HG02840 (cell line): Measurements from ENCODE around the gene AP3B1.
"Not testable (repeated sequence)": the region's sequence is repeated elsewhere in the genome, so short reads cannot be mapped to it uniquely, and the experiment has no call there.

Source experiments
- ATAC-seq: cut with Tn5 transposase; IDR thresholded peaks from one replicate; pipeline ENCODE4 v1.9.1; 2021; ENCODE audit warnings: mild to moderate bottlenecking, moderate library complexity, moderate number of reproducible peaks; ENCODE audit not compliant: unreplicated experiment, low FRiP score

AP3B1 gene

DNA sequence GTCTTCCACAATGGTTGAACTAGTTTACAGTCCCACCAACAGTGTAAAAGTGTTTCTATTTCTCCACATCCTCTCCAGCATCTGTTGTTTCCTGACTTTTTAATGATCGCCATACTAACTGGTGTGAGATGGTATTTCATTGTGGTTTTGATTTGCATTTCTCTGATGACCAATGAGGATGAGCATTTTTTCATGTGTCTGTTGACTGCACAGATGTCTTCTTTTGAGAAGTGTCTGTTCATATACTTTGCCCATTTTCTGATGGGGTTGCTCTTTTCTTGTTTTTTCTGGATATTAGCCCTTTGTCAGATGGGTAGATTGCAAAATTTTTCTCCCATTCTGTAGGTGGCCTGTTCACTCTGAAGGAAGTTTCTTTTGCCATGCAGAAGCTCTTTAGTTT is 124.2 kb downstream of the AP3B1 start:
- ATAC-seq = not testable (repeated sequence)

DNA sequence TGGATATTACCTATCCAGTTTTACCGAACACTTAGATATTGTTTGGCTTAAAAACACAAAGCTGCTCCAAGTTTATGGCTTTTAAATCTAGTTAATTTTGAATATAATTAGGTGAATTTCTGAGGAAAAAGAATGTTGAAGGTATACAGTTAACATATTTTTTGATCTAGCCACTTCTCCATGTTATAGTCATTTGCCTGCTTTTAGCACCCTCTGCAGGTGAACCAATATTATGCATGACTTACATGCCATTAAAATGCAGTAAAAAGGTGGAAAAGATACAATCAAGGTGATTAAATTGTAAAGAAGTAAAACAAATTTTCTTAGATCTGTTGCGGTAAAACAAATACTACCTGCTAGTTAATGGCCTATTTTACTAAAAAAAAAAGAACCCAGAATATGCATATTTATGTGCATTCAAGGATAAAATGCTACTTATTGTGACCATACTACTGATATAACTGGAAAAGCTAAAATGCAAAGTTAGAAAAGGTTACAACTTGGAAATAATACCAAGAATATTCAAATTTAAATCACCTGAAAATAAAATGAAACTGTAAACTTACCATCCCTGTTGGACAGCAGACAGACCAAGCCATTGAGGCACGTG is 132.1 kb downstream of the AP3B1 start:
- ATAC-seq = no peak

DNA sequence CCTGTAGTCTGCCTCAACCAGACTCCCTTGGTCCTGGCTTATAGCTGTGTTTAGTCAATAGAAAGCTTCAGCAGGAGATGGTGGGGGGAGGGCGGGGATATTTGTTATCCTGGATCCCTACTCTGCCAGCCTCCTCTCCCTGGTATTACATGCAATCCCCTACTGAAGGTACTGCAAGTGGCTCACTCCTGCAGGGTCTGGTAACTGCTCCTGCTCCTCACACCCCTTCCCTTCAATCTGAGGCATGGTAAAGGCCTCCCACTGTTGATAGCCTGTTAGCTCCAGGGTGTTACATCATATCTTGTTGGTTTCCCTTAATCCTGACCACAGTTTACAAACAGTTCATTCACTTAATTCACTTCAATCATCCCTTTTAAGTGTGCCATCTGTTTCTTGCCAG is 137.5 kb downstream of the AP3B1 start:
- ATAC-seq = no peak

- no peak for ATAC-seq
Observed at GRCh38 chr5:78151594-78152271, 142.8 kb downstream of the AP3B1 start.

- ATAC-seq = no peak
Observed at GRCh38 chr5:78137290-78137689, 157.2 kb downstream of the AP3B1 start.

DNA sequence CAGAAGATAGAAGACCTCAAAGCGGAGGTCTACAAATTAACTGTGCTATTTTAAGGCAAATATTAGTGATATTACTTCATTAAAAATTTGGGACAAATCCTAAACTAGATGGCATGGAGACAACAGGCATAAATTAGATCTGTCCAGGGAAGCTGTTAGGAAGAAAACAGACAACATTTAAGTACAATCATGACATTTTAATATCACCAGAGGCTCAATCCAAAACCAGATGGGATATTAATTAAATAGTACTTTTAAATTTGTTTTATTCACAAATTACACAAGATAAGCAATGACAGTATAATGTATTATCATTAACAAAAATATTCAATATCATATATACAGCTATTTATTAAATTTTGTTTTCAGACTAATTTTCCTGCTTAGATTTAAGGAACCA is 161.1 kb downstream of the AP3B1 start:
- no peak for ATAC-seq

GRCh38 chr5:78132507-78132906 is 162.0 kb downstream of the AP3B1 start:
- no peak for ATAC-seq

DNA sequence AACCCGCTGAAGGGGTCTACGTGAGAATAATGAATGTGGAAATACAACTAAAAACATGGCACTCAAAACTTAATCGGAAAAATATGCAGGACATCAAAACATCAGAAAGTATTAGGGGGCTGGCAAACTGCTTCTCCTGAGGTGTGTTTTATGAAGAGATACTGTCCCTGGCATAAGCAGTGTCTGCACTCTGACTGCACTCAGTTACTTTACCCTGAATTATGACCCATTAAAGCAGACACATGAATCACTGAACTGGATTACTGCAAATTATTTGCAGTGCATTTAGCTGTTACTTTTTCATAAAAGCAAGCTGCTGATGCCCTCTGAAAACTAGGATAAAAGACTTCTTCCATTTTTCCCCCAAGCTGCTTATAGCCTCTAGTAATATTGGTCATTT is 164.9 kb downstream of the AP3B1 start:
- no peak for ATAC-seq

- ATAC-seq = no peak
Observed at GRCh38 chr5:78127875-78128274, 166.6 kb downstream of the AP3B1 start.

- ATAC-seq = no peak
Observed at GRCh38 chr5:78126536-78126935, 168.0 kb downstream of the AP3B1 start.

GRCh38 chr5:78116167-78116566 is 178.3 kb downstream of the AP3B1 start:
- no peak for ATAC-seq

DNA sequence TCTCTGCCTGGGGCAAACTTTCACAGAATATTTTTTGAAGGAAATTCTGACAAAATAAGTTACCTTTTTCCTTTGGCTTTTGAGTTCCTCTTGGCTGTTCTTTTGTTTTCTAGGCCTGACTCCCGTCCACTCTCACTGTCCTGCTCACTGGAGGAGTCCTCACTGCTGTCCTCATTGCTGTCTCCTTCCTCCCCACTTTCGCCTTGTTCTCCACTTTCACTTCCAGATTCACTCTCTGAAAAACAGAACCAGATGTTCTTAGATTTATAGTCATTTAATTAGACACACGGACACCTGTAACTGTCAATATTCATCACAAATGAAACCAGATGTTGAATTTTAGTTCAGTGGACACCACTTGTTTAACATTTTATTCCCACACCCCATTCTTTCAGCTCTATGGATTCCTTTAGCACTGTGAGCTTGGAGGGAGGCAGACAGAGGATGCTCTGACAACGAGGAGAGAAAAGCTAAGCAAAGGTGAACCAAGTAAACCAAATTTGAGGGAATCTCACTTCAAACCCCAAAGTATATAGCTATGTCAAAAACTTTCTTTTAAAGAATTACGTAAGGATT is 180.7 kb downstream of the AP3B1 start:
- no peak for ATAC-seq

DNA sequence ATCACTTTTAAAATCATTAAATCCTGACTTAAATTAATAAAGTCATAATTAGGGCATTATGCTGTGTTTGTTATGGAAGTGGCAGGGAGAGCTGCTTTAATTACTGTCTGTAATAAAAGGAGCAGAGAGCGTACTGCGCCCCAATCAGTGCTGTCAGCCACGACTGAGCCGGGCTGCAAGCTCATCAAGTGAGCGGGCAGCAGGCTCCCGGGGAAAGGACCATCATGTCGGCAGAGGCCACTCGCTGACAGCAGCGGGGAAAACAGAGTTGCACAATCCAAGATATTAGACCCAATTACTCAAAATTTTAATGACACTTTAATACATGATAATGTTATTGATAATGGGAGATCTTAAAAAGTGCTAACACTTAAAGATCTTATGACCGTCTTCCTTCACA is 181.6 kb downstream of the AP3B1 start:
- no peak for ATAC-seq

GRCh38 chr5:78109891-78110324 is 184.6 kb downstream of the AP3B1 start:
- no peak for ATAC-seq

DNA sequence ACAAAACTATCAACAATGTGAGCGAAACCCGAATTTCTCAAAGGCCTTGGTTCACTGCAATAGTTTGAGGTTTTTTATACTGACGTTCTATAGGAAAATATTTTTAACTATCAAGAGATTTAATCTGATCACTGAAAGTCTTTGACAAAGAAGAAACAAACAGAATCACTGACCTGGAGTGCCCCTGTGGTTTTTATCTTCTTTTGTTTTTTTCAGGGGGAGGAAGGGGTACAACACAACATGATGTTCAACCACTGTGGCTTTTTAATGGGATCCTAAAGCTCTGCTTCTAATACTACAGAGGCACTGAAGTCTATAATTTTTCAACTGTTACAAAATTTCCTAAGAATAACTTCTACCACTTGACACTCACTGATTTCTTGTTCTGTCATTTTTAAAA is 185.9 kb downstream of the AP3B1 start:
- ATAC-seq = no peak

DNA sequence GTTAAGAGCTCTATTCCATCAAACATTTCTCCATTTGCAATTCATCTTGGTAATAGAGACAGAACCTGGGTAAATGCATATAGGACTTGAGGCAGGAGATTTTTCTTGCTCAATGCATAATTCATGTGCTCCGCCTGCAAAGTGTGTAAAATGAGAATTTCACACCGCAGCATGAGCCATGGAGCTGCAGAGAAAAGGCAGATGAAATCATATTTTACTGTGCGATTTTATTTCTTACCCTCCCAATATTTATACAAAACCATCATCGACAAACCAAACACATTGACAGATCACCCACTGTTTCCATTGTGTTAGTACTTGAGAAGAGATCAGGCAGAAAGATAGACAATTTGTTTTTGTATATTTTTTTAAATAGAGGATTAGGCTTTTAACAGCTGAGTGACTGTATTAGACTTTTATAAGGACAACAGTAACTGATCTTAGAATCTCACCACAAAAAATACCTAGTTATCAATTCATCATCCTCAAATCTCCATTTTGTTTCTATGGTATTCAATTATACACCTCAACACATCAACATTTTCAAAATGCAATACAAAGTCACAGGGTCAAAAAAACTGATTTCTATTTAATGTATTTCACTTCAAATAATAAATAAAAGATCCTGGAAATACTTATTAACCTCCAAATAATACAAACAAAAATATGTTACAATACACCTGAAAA is 191.1 kb downstream of the AP3B1 start:
- ATAC-seq = no peak

DNA sequence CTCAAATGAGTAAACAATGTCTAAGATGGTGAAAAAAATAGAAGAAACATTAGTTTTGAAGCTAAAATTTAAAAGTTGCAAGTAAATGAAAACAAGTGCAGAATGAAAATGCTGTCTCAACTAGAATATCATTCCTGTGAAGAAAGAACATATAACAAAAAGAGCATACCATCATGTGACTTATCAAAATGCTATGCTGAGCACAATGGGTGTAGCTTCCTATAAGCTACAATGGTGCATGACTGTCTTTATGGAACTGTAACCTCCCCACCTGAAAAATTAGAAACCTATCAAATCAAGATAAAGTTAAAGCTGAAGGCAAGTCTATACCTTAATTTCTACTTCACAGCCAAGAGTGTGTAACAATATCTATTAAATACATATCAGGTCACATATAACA is 192.0 kb downstream of the AP3B1 start:
- ATAC-seq = no peak

GRCh38 chr5:78095125-78095524 is 199.4 kb downstream of the AP3B1 start:
- ATAC-seq = no peak

GRCh38 chr5:78090002-78090401 is 204.5 kb downstream of the AP3B1 start:
- ATAC-seq = no peak

- no peak for ATAC-seq
Observed at GRCh38 chr5:78078858-78079257, 215.6 kb downstream of the AP3B1 start.

DNA sequence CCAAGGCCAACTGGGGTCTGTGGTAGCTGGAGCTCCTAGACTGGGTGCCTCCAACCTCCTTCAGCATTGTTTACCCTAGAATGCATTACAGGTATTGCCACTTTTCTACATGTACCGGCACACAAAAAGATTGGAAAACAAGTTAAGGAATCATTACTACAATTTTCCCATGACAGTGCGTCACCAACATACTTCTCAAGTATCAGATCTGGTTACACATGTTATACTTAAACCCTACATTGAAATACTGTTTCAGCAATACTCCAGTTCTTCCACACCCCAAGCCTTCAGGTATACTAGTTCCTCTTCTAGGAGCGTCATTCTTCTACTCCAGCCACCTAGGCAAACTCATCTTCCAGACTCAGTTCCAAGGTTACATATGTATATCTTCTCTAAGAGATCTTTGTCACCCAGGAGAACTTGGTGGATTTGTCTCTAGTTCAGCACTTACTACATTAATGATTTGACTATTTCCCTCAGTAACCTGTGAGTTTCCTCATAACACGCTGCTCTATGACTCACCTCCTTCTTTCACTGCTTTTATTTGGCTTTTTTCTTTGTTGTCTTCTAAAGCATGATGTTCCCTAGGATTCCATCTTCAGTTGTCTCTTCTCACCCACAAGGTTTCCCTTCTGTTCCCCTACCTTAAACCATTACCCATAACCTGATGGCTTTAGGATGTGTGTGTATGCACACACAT is 217.0 kb downstream of the AP3B1 start:
- ATAC-seq = no peak
